SK-N-SH (cell line): ENCODE data around the gene ELAVL2. TPM values are rescaled to one million over a fixed set of nuclear protein-coding genes. Genes with fewer than 3 reads are reported as not detected.

Experiments
- CTCF ChIA-PET: fragments of 300-600, 350-600 bp; formaldehyde crosslinking; extraction: SDS; loops from one replicate; lab custom pipeline; 2021; lab: Yijun Ruan, JAX
- POLR2A ChIA-PET: fragments of 350-600 bp; sonication (Branson Sonifier 250); formaldehyde crosslinking; extraction: SDS; loops from one replicate; lab custom pipeline; 2020; ENCODE audit warnings: antibody characterized with exemption, inconsistent platforms; lab: Yijun Ruan, JAX
- DNase-seq: peaks from one replicate; pipeline ENCODE4 v3.0.0; 2012
- H2AFZ ChIP-seq: fragments of 200-600 bp; sonication (generic); 2 replicates; pipeline ENCODE4 v1.8.1; 2016; ENCODE audit warnings: antibody characterized with exemption, mild to moderate bottlenecking, low read depth
- H3F3A ChIP-seq: fragments of 200-600 bp; sonication (generic); replicated peaks from 2 replicates; pipeline ENCODE3; 2016; ENCODE audit warnings: antibody characterized with exemption, mild to moderate bottlenecking; ENCODE audit not compliant: insufficient read depth
- H3K27ac ChIP-seq, 2 experiments: fragments of 200-500 bp in 1 of 2; fragments of 200-600 bp in 1 of 2; sonication (Bioruptor generic) in 1 of 2; sonication (generic), shearing (Covaris generic) in 1 of 2; 2 replicates each; pipeline versions ENCODE4 v1.5.1 to v1.6.1; 2014 to 2016; ENCODE audit warnings: low read depth in 2 of 2, inconsistent platforms in 1 of 2, low read length in 1 of 2, mild to moderate bottlenecking in 1 of 2, mixed read lengths in 1 of 2
- H3K27me3 ChIP-seq: fragments of 200-600 bp; sonication (generic), shearing (Covaris generic); 2 replicates; pipeline ENCODE4 v1.6.1; 2016; ENCODE audit warnings: mixed run types; ENCODE audit not compliant: insufficient read depth
- H3K36me3 ChIP-seq, 2 experiments: fragments of 200-500 bp in 1 of 2; fragments of 200-600 bp in 1 of 2; sonication (Bioruptor generic) in 1 of 2; sonication (generic) in 1 of 2; replicated peaks in 1 of 2; 2 replicates each; pipeline versions ENCODE3 to v1.5.1; 2014 to 2016; ENCODE audit warnings: low read length in 1 of 2, mild to moderate bottlenecking in 1 of 2; ENCODE audit not compliant: insufficient read depth in 2 of 2, control insufficient read depth in 1 of 2
- H3K4me1 ChIP-seq, 2 experiments: fragments of 200-500 bp in 1 of 2; fragments of 200-600 bp in 1 of 2; sonication (Bioruptor generic) in 1 of 2; sonication (generic), shearing (Covaris generic) in 1 of 2; 2 replicates each; pipeline versions ENCODE4 v1.5.1 to v1.6.1; 2014 to 2016; ENCODE audit warnings: low read depth in 1 of 2, low read length in 1 of 2, mixed run types in 1 of 2; ENCODE audit not compliant: insufficient read depth in 2 of 2, control insufficient read depth in 1 of 2
- H3K4me2 ChIP-seq: fragments of 200-600 bp; sonication (generic), shearing (Covaris generic); 2 replicates; pipeline ENCODE4 v1.6.1; 2017; ENCODE audit warnings: mixed run types
- H3K4me3 ChIP-seq, 2 experiments: fragments of 200-500 bp in 1 of 2; fragments of 200-600 bp in 1 of 2; sonication (Bioruptor generic) in 1 of 2; sonication (generic), shearing (Covaris generic) in 1 of 2; 2 replicates each; pipeline versions ENCODE4 v1.5.1 to v1.8.1; 2014 to 2016; ENCODE audit warnings: low read depth in 2 of 2, inconsistent platforms in 1 of 2, low read length in 1 of 2, mild to moderate bottlenecking in 1 of 2, mixed read lengths in 1 of 2, moderate library complexity in 1 of 2
- H3K79me2 ChIP-seq: fragments of 200-600 bp; sonication (generic); 2 replicates; pipeline ENCODE4 v1.8.1; 2017; ENCODE audit warnings: mild to moderate bottlenecking; ENCODE audit not compliant: insufficient read depth
- H3K9ac ChIP-seq: fragments of 200-600 bp; sonication (generic); 2 replicates; pipeline ENCODE4 v1.6.1; 2017; ENCODE audit warnings: mixed run types
- H3K9me2 ChIP-seq: fragments of 200-600 bp; sonication (generic); 2 replicates; pipeline ENCODE4 v1.6.1; 2017; ENCODE audit warnings: mixed run types
- H3K9me3 ChIP-seq: fragments of 200-600 bp; sonication (generic); 2 replicates; pipeline ENCODE4 v1.6.1; 2017; ENCODE audit warnings: mixed run types, mild to moderate bottlenecking, moderate library complexity
- H4K20me1 ChIP-seq: fragments of 200-600 bp; sonication (generic); 2 replicates; pipeline ENCODE4 v1.6.1; 2017; ENCODE audit warnings: mild to moderate bottlenecking, mixed run types; ENCODE audit not compliant: insufficient read depth
- EP300 ChIP-seq, 2 experiments: IDR thresholded peaks; 2 replicates each; pipeline versions ENCODE4 v1.4.0 to v1.6.1; 2012; ENCODE audit warnings: borderline replicate concordance in 1 of 2, low read depth in 1 of 2, low read length in 1 of 2
- FOSL2 ChIP-seq: IDR thresholded peaks from 2 replicates; pipeline ENCODE4 v1.4.0; 2012; ENCODE audit warnings: low read depth, mild to moderate bottlenecking, moderate library complexity, borderline replicate concordance
- FOXJ3 ChIP-seq: sonication (generic); formaldehyde crosslinking; IDR thresholded peaks from 2 replicates; pipeline ENCODE4 v1.5.1; 2020; ENCODE audit warnings: mild to moderate bottlenecking, missing genetic modification reagents
- GATA2 ChIP-seq: sonication (generic); formaldehyde crosslinking; IDR thresholded peaks from 2 replicates; pipeline ENCODE4 v1.5.0; 2020; ENCODE audit warnings: mild to moderate bottlenecking, missing genetic modification reagents
- MXI1 ChIP-seq: IDR thresholded peaks from 2 replicates; pipeline ENCODE4 v1.6.1; 2012; ENCODE audit warnings: mild to moderate bottlenecking, low read depth, low read length, improper control_type of control experiment
- POLR2AphosphoS5 ChIP-seq: IDR thresholded peaks from 2 replicates; pipeline ENCODE4 v1.6.1; 2012; ENCODE audit warnings: low read depth, low read length
- RCOR1 ChIP-seq: fragments of 150-350 bp; IDR thresholded peaks from 2 replicates; pipeline ENCODE4 v1.6.1; 2017; ENCODE audit warnings: antibody characterized with exemption, low read length
- REST ChIP-seq: IDR thresholded peaks from 2 replicates; pipeline ENCODE4 v1.6.1; 2012; ENCODE audit warnings: mild to moderate bottlenecking, low read depth, low read length, moderate library complexity
- RFX5 ChIP-seq: IDR thresholded peaks from 2 replicates; pipeline ENCODE4 v1.6.1; 2012; ENCODE audit warnings: mild to moderate bottlenecking, improper control_type of control experiment, low read length
- SIN3A ChIP-seq: IDR thresholded peaks from 2 replicates; pipeline ENCODE4 v1.6.1; 2012; ENCODE audit warnings: low read depth, mild to moderate bottlenecking, low read length, moderate library complexity, borderline replicate concordance
- TAF1 ChIP-seq: IDR thresholded peaks from 2 replicates; pipeline ENCODE4 v1.6.1; 2012; ENCODE audit warnings: low read depth, mild to moderate bottlenecking, low read length, moderate library complexity, borderline replicate concordance
- TEAD4 ChIP-seq: IDR thresholded peaks from 2 replicates; pipeline ENCODE4 v1.4.0; 2012; ENCODE audit warnings: mild to moderate bottlenecking, borderline replicate concordance; ENCODE audit not compliant: insufficient read depth
- YY1 ChIP-seq: IDR thresholded peaks from 2 replicates; pipeline ENCODE4 v1.4.0; 2012; ENCODE audit warnings: low read depth, mild to moderate bottlenecking
- ZBTB33 ChIP-seq: IDR thresholded peaks from 2 replicates; pipeline ENCODE4 v1.4.0; 2012; ENCODE audit warnings: low read depth, borderline replicate concordance
- WGBS: methylation state at CpG from one replicate; pipeline ENCODE4 v1.1.6; 2017; ENCODE audit warnings: low lambda C conversion rate; 5-methylcytosine and 5-hydroxymethylcytosine counted together
- polyA plus RNA-seq, 3 experiments: library from polyadenylated mRNA; depleted of rRNA; stranded (reverse); fragments of >200 nt; gene quantifications; 2 replicates each; pipeline ENCODE4 v1.2.3, GENCODE V29; 2012
- TF ChIP-seq, protein P1 (sequence below): fragments of 150-350 bp; IDR thresholded peaks from 2 replicates; pipeline ENCODE4 v1.6.1; 2016; ENCODE audit warnings: mild to moderate bottlenecking, low read depth, low read length
- TF ChIP-seq, protein P2 (sequence below): IDR thresholded peaks from 2 replicates; pipeline ENCODE4 v1.4.0; 2012; ENCODE audit warnings: low read depth, borderline replicate concordance

The ELAVL2 gene
- polyA plus RNA-seq, 1 of the 3 experiments (the other 2 are of a cell fraction): 0.15 TPM

DNA sequence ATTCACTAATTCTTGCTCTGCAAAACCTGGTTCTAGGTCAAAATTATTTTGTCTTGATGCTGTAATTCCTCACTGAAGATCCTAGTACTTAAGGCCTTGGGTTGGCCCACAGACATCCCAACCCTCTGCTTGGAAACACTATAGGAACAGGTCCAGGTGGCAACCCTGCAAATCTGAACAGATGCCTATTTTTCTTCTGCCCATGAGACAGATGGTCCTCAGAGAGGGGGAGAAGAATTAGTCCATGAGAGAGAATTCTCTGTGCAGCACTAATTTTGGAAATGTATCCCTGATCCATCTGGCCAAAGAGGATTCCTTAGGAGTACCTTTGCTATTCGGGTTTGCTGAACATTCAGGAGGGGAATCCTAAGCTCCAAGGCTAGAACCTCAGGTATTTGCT is 156.3 kb downstream of the ELAVL2 start:
- H3K27me3 ChIP-seq: no peaks in the 10 kb centered on the region
- H3K4me2 ChIP-seq: no peak overlapping the region
- H3K36me3 ChIP-seq: no peaks in the 10 kb centered on the region
- no peak overlapping the region for H2AFZ ChIP-seq
- H3K9me3 ChIP-seq: no peaks in the 10 kb centered on the region
- H3K9ac ChIP-seq: no peak overlapping the region
- no peaks in the 10 kb centered on the region for H3F3A ChIP-seq
- no peak for TF ChIP-seq MXI1
- TF ChIP-seq TEAD4: no peak
- TF ChIP-seq EP300 (IDR thresholded peaks at IDR 0.05; ENCODE audit: borderline replicate concordance in 1 of 2, low read depth in 1 of 2, low read length in 1 of 2): no peak
- TF ChIP-seq, protein P1, sequence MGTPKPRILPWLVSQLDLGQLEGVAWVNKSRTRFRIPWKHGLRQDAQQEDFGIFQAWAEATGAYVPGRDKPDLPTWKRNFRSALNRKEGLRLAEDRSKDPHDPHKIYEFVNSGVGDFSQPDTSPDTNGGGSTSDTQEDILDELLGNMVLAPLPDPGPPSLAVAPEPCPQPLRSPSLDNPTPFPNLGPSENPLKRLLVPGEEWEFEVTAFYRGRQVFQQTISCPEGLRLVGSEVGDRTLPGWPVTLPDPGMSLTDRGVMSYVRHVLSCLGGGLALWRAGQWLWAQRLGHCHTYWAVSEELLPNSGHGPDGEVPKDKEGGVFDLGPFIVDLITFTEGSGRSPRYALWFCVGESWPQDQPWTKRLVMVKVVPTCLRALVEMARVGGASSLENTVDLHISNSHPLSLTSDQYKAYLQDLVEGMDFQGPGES: no peak
- TF ChIP-seq POLR2AphosphoS5: no peak
- no peak for TF ChIP-seq TAF1
- TF ChIP-seq, protein P2, sequence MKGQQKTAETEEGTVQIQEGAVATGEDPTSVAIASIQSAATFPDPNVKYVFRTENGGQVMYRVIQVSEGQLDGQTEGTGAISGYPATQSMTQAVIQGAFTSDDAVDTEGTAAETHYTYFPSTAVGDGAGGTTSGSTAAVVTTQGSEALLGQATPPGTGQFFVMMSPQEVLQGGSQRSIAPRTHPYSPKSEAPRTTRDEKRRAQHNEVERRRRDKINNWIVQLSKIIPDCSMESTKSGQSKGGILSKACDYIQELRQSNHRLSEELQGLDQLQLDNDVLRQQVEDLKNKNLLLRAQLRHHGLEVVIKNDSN: no peak
- TF ChIP-seq SIN3A: no peak
- no peak for TF ChIP-seq ZBTB33
- TF ChIP-seq GATA2 (CRISPR knock-in tag): no peak
- TF ChIP-seq RCOR1: no peak
- no peak overlapping the region for H3K4me3 ChIP-seq
- POLR2A ChIA-PET: no interaction called here
- no peak for DNase-seq
- CTCF ChIA-PET: no interaction called here
- no peaks in the 10 kb centered on the region for H3K79me2 ChIP-seq
- H4K20me1 ChIP-seq: no peaks in the 10 kb centered on the region
- 39% methylated on average over 1 of the region's 1 CpG for WGBS
- no peak overlapping the region for H3K27ac ChIP-seq
- H3K9me2 ChIP-seq: no peaks in the 10 kb centered on the region
- H3K4me1 ChIP-seq: no peaks in the 10 kb centered on the region

DNA sequence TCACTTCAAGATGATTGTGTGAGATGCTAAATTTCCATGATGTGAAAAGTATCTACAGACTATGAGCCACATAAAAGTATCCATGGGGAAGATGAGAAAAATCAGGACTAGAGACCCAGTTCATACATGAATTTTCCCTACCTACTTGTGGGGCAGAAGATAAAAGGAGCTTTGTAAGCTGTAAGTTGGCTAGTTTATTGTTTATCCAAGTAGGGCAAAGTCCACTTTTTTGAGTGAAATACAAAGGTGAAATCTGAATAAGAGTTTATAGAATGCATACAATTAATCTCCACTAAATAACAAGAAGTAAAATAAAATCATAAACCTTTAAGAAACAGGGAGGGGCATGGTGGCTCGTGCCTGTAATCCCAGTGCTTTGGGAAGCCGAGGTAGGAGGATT is 160.4 kb downstream of the ELAVL2 start:
- TF ChIP-seq RFX5 (no peak), FOSL2 (no peak), REST (no peak), FOXJ3 (CRISPR knock-in tag) (no peak), YY1 (no peak)
- 26% methylated on average over 2 of the region's 2 CpGs for WGBS
- H2AFZ ChIP-seq: no peak overlapping the region
- no peaks in the 10 kb centered on the region for H3K9me3 ChIP-seq
- H3K9me2 ChIP-seq: no peaks in the 10 kb centered on the region
- peaks cover 0 to 3% of the 10 kb centered on the region in 2 experiments; a peak in 2 of 4 replicates for H3K4me1 ChIP-seq
- no peak overlapping the region for H3K4me3 ChIP-seq
- no peaks in the 10 kb centered on the region for H3K27me3 ChIP-seq
- H3K79me2 ChIP-seq: no peaks in the 10 kb centered on the region
- H3K27ac ChIP-seq: no peak overlapping the region
- no peaks in the 10 kb centered on the region for H4K20me1 ChIP-seq
- no peak for DNase-seq
- no peak overlapping the region for H3K9ac ChIP-seq
- POLR2A ChIA-PET: no interaction called here
- CTCF ChIA-PET: no interaction called here
- no peaks in the 10 kb centered on the region for H3F3A ChIP-seq
- H3K4me2 ChIP-seq: no peak overlapping the region
- H3K36me3 ChIP-seq: no peaks in the 10 kb centered on the region
